Measurements from ENCODE around the gene IYD.
"Not testable (repeated sequence)": the region's sequence is repeated elsewhere in the genome, so short reads cannot be mapped to it uniquely, and the experiment has no call there.

Gene IYD

GRCh38 chr6:150352321-150353296 is 16.2 kb upstream of the IYD start:
- no peak for DNase-seq

- DNase-seq: no peak
Measured at GRCh38 chr6:150353445-150353844, 15.4 kb upstream of the IYD start.

- no peak for DNase-seq
Measured at GRCh38 chr6:150354754-150355571, 13.8 kb upstream of the IYD start.

- DNase-seq: no peak
Measured at GRCh38 chr6:150355932-150356331, 12.9 kb upstream of the IYD start.

DNA sequence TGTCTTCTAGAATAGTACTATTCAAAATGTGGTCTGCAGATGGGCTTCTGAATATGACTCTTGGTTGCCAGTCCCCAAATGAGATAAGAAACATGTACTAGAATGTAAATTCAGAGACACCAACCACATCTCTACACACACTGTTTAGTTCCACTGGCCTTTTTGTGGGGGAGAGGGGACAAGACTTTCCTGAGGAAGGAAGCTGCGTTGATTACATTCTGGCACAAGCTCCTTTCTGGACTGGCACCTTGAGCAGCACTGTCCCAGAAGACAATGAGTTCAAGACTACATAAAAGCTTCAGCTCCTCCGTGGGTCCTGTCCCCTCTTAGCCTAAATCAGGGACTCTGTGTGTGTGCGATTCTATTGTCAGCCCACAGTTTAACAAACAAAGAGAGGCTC is 6.9 kb upstream of the IYD start:
- DNase-seq: no peak

DNA sequence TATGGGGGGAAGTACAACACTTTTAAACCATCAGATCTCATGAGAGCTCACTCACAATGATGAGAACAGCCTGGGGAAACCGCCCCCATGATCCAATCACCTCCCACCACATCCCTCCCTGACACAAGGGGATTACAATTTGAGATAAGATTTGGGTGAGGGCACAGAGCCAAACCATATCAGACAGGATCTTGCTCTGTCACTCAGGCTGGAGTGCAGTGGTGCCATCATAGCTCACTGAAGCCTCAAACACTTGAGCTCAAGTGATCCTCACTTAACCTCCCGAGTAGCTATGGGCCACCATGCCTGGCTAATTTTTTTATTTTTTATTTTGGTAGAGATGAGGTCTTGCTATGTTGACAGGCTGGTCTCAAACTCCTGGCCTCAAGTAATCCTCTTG is 5.1 kb upstream of the IYD start:
- DNase-seq: no peak

DNA sequence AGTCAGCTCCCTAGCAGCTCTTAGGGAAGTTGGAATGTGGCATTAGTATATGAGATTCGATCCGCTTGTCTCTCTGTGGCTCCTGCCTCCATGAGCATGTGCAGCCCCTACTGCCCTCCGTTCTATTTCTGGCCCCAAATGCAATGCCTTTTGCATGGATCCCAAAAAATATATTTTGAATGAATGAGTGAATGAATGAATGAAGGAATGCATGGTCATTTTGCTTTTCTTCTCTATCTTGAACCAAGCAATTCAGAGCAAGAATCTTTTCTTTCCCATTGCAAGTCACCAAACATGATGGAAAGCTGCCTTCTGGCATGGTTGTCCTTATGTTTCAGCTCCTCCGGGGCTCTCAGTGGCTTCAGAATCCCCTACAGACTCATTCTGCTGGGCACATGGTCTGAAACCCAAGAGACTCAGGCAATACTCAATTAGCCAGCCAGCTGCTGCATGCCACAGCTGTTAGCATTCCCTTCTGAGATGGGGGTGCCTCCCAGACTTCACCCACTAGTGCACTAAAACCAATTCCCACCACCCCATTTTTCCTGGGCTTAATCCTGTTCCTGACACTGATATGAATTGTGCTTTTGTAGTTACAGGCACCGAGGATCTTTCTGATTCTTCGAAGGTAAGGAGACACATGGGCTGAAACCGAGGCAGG is 2.6 kb upstream of the IYD start:
- DNase-seq: no peak

GRCh38 chr6:150369408-150369807 is 596 bp downstream of the IYD start:
- DNase-seq: no peak

GRCh38 chr6:150370112-150370511 is 1.3 kb downstream of the IYD start:
- DNase-seq: no peak

- DNase-seq: no peak
Measured at GRCh38 chr6:150371356-150371755, 2.5 kb downstream of the IYD start.

GRCh38 chr6:150372051-150372450 is 3.2 kb downstream of the IYD start:
- DNase-seq: no peak

DNA sequence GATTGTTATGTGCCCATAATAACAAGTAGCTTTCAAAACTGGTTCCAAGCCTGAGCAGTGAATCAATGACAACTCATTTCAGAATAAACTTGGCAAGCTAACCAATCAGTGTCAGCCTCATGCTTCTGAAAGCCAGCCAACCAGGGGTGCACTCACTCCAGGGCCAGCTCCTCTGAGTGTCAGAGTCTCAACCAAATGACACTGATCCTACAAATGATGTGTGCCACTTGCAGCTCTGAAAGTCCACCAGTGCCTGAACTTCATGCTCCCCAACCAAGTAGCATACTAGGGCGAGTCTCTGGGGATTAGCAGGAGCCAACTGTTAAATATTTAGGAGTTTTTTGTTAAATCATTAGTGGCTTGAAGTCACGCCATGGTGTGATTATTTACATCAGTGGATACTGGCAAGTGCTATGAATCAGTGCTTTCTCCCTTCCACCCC is 4.5 kb downstream of the IYD start:
- no peak for DNase-seq

GRCh38 chr6:150374346-150374745 is 5.5 kb downstream of the IYD start:
- DNase-seq: not testable (repeated sequence)

DNA sequence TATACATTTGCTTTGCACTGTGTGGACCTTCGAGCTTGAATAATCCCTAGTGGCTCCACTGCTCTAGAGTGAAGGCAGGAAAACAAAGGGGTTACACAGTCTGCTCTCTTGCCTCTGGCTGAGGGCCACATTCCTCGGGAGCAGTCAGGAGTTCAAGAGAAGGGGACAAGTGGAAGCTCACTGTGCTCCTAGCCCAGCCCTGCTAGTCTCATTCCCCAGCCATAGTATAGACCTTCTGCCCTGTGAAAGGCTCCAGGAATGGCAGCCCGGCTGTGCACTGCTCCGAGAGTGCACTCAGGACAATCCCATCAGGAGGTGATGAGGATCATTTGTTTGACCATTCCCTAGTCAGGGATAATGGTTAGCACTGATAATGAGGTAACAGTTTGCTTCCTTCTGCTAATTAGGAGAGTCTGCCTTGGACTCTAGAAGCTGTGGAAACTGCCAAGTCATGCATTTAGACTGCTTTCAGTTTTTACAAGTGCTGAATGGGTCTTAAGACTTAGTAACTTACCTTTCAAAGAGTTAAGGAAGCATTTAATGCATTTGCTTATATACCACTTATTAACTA is 8.5 kb downstream of the IYD start:
- no peak for DNase-seq

GRCh38 chr6:150380256-150380655 is 11.4 kb downstream of the IYD start:
- DNase-seq: no peak

DNA sequence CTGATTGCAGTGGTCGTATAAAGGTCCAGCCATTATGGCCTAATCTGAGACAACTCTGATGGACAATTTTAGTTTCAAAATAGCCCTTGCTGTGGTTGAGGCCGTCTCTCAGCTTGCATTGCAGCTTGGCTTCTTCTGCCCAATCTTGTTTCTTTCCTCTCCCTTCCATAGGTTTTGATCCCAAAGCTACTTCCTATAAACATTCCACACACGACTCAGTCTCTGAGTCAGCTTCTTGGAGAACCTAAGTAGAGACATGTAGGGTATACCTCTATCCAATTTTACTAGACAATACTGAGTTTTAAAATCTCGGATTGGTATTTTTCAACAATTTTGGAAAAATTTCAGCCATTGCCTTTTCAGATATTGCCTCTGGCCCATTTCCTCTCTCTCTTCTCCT is 13.4 kb downstream of the IYD start:
- no peak for DNase-seq

GRCh38 chr6:150391414-150391813 is 22.6 kb downstream of the IYD start:
- no peak for DNase-seq

- DNase-seq: no peak
Measured at GRCh38 chr6:150391890-150392289, 23.1 kb downstream of the IYD start.

GRCh38 chr6:150392452-150393220 is 23.8 kb downstream of the IYD start:
- DNase-seq: no peak

DNA sequence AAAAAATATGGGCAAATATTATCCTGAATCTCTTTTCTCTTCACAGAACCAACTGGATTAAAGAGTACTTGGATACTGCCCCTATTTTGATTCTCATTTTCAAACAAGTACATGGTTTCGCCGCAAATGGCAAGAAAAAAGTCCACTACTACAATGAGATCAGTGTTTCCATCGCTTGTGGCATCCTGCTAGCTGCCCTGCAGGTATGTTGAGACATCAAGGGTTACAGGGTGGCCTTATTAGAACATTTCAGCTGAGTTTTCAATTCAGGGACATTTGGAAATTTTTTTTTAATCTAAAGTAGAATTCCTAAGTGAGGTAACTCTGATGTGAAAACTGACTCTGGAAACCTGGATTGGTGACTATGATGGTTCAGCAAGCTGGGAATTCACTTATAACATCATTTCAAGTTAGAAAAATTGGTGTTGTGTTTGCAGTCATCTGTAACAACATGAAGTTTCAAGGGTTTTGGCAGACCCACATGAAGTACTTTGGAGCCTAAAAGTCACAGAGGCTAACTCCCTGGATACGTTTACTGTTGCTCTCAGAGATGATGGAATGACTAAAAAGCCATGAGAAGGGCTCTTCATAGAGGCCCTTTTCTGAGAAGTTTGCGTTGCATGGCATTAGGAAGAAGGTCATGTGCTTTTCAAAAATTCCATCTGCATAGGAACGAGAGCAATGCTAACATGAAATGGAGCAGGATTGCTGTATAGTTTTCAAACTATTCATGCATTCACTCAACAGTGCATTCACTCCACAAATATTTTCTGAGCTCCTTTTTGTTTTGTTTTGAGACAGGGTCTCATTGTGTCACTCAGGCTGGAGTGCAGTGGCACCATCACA is 25.5 kb downstream of the IYD start:
- DNase-seq: no peak

GRCh38 chr6:150394899-150395295 is 26.1 kb downstream of the IYD start:
- DNase-seq: no peak
